HG02852 (cell line): ENCODE data around the gene DUXA.

ENCODE experiments used
- ATAC-seq: cut with Tn5 transposase; IDR thresholded peaks from one replicate; pipeline ENCODE4 v1.9.1; 2021; ENCODE audit warnings: mild to moderate bottlenecking, moderate library complexity; ENCODE audit not compliant: unreplicated experiment

DUXA gene

DNA sequence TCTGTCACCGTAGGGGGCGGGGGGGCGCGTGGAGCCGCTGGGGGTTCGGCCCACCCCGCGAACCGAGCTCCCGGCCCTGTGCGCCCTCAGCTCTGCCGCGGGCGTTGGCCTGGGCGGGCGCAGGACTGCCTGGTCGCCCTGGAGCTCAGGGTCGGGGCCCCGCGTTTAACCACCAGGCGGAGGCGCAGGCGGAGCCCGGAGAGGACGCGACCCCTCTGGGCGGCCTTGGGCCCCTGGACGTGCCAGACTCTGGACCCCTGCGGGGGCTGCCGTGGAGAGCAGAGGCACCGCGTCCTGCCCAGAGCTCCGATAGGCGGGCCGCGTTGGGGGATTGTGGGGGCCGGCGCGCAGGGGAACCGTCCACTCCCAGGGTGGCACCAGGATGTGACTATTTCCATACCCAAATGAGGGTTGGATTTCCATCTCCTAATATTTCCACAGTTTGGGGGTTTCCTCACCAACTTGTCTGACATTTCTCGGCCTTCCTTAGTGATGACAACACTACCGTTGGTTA lies 60.5 kb downstream of the DUXA start:
- ATAC-seq = no peak

DNA sequence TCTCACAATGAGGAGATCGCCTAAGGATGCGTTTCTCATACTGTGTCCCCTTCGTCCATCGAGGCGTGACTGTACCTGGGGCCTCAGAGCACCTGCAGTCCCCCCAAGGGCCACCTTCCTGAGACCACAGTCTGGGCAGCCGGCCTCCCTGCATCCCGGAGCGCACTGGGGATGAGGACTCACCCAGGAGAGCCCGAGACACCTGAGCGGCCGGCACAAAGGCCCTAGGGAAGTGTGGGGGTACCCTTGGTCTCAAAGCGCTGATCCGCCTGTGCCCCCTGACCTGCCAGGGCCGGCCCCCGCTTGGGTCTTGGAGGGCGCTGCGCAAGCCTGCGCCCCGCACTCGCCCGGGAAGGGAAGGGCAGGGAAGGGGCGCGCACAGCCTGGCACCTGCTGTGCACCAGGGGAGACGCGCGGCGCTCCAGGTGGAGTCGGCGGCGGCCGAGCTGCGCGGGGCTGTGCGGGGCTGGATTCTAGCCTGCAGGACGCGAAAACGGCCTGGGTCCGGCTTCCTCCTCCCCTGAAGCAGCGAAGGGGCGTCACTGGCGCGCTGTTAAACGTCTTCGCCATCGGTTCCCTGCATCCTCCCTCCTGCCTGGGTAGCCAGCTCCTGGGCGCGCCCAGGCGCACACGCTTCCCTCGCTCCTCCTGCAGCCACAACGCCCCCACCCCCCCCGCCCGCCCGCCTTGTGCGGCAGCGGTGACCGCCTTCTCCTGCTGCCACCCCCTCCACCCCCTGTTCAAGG lies 61.1 kb downstream of the DUXA start:
- no peak for ATAC-seq
